BLaER1 (cell line): Measurements from ENCODE around the gene COA1.

Experiments used
- H3K27ac ChIP-seq: shearing (Covaris generic); formaldehyde crosslinking; 2 replicates; pipeline ENCODE4 v1.8.1; 2022
- H3K27me3 ChIP-seq: shearing (Covaris generic); formaldehyde crosslinking; 2 replicates; pipeline ENCODE4 v1.8.1; 2022
- H3K36me3 ChIP-seq: shearing (Covaris generic); formaldehyde crosslinking; 2 replicates; pipeline ENCODE4 v1.8.1; 2022
- H3K4me1 ChIP-seq: shearing (Covaris generic); formaldehyde crosslinking; 2 replicates; pipeline ENCODE4 v1.8.1; 2022
- H3K4me2 ChIP-seq: shearing (Covaris generic); formaldehyde crosslinking; 2 replicates; pipeline ENCODE4 v1.8.1; 2022
- H3K4me3 ChIP-seq: shearing (Covaris generic); formaldehyde crosslinking; 2 replicates; pipeline ENCODE4 v1.8.1; 2022
- H3K9ac ChIP-seq: shearing (Covaris generic); formaldehyde crosslinking; 2 replicates; pipeline ENCODE4 v1.8.1; 2022
- H3K9me3 ChIP-seq: shearing (Covaris generic); formaldehyde crosslinking; 2 replicates; pipeline ENCODE4 v1.8.1; 2022
- H4K20me1 ChIP-seq: shearing (Covaris generic); formaldehyde crosslinking; 2 replicates; pipeline ENCODE4 v1.8.1; 2022
- Cebpa-rat ChIP-seq: shearing (Covaris generic); IDR thresholded peaks from 2 replicates; pipeline ENCODE4 v1.8.1; 2022

COA1 gene

GRCh38 chr7:43647673-43648472, 81.5 kb downstream of the COA1 start:
- no peaks in the 10 kb centered on the region for H3K9me3 ChIP-seq
- H3K4me2 ChIP-seq = peak overlapping the region; percentile 87
- peaks cover 70% of the 10 kb centered on the region for H3K4me1 ChIP-seq
- H3K27me3 ChIP-seq = no peaks in the 10 kb centered on the region
- H3K27ac ChIP-seq = peak overlapping the region; percentile 55
- H4K20me1 ChIP-seq = peaks cover 78% of the 10 kb centered on the region
- peak overlapping the region; percentile 16; the same call in 1 of the 2 replicates for H3K4me3 ChIP-seq
- H3K9ac ChIP-seq = peak overlapping the region; percentile 39; the same call in 1 of the 2 replicates
- peaks cover 50% of the 10 kb centered on the region for H3K36me3 ChIP-seq
- no peak for TF ChIP-seq Cebpa-rat

- Histone ChIP-seq H3K27me3 (no peaks in the 10 kb centered on the region), H3K4me1 (peaks cover 66% of the 10 kb centered on the region), H4K20me1 (peaks cover 79% of the 10 kb centered on the region), H3K9me3 (no peaks in the 10 kb centered on the region), H3K9ac (no peak overlapping the region), H3K4me2 (peak overlapping the region; percentile 87), H3K4me3 (no peak overlapping the region), H3K27ac (peak overlapping the region; percentile 55), H3K36me3 (peaks cover 55% of the 10 kb centered on the region)
- TF ChIP-seq Cebpa-rat = no peak
These were observed 82.0 kb downstream of the COA1 start for GRCh38 chr7:43647339-43647672.

DNA sequence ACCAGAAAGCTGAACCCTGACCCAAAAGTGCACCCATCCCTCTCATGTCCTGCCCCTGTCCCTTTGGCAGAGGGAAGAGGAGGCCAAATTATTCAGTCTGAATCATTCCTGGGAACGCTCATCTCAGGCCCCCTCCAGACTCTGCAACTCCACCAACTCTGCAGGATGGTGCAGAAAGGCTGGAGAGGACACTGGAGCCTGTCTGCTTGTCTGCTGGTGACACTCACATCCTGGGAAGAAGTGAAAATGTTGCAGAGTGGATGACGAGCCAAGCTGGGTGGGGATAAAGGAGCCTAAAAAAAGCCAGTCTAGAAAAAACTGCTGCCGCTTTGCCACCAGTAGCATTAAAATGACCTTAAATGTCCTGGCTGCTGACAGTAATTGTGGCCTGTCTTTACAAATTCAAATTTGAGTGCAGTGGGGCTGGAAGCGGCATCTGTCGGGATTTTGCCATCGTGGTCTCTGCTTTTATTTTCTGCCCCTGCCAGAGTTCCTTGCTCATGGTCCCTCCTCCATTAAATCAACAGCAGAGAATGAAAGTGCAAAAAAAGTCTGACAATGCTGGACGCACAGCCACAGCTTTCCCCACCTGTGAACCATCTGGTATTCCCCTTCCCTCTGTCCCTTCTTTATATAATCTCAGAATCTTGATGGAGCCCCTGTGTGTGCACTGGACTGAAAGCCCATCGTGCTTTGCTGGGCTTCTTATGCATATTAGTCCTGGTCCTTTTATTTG, 82.6 kb downstream of the COA1 start:
- H4K20me1 ChIP-seq = peaks cover 74% of the 10 kb centered on the region
- no peaks in the 10 kb centered on the region for H3K27me3 ChIP-seq
- H3K36me3 ChIP-seq = peaks cover 60% of the 10 kb centered on the region
- H3K4me3 ChIP-seq = no peak overlapping the region
- no peaks in the 10 kb centered on the region for H3K9me3 ChIP-seq
- peaks cover 60% of the 10 kb centered on the region for H3K4me1 ChIP-seq
- H3K27ac ChIP-seq = 0 out of 2 replicates have a peak overlapping the region, but pooled peaks have one; percentile 55
- TF ChIP-seq Cebpa-rat = no peak
- H3K9ac ChIP-seq = no peak overlapping the region; the same call in 1 of the 2 replicates
- peak overlapping the region; percentile 87 for H3K4me2 ChIP-seq

- H3K4me3 ChIP-seq = no peak overlapping the region
- peaks cover 68% of the 10 kb centered on the region for H3K36me3 ChIP-seq
- peaks cover 64% of the 10 kb centered on the region for H4K20me1 ChIP-seq
- no peaks in the 10 kb centered on the region for H3K27me3 ChIP-seq
- peaks cover 50% of the 10 kb centered on the region for H3K4me1 ChIP-seq
- H3K9ac ChIP-seq = no peak overlapping the region
- no peak overlapping the region for H3K27ac ChIP-seq
- TF ChIP-seq Cebpa-rat = no peak
- H3K9me3 ChIP-seq = no peaks in the 10 kb centered on the region
- no peak overlapping the region for H3K4me2 ChIP-seq
These were observed 83.6 kb downstream of the COA1 start for GRCh38 chr7:43645699-43646226.

- no peak overlapping the region for H3K9ac ChIP-seq
- peaks cover 87% of the 10 kb centered on the region for H3K36me3 ChIP-seq
These were observed 85.5 kb downstream of the COA1 start for GRCh38 chr7:43643846-43644245.

GRCh38 chr7:43642897-43643630, 86.3 kb downstream of the COA1 start:
- Histone ChIP-seq H3K27me3 (no peaks in the 10 kb centered on the region), H3K9ac (no peak overlapping the region), H3K4me2 (no peak overlapping the region), H3K36me3 (peaks cover 94% of the 10 kb centered on the region), H3K4me1 (peaks cover 23% of the 10 kb centered on the region), H3K27ac (no peak overlapping the region), H3K9me3 (no peaks in the 10 kb centered on the region), H4K20me1 (peaks cover 42% of the 10 kb centered on the region), H3K4me3 (no peak overlapping the region)
- TF ChIP-seq Cebpa-rat = no peak

More at GRCh38 chr7:43643846-43644245, 85.5 kb downstream of the COA1 start:
- H3K4me3 ChIP-seq = no peak overlapping the region
- no peak overlapping the region for H3K27ac ChIP-seq
- no peaks in the 10 kb centered on the region for H3K9me3 ChIP-seq
- no peak overlapping the region for H3K4me2 ChIP-seq
- no peak for TF ChIP-seq Cebpa-rat
- no peaks in the 10 kb centered on the region for H3K27me3 ChIP-seq
- H4K20me1 ChIP-seq = peaks cover 50% of the 10 kb centered on the region
- peaks cover 31% of the 10 kb centered on the region for H3K4me1 ChIP-seq

DNA sequence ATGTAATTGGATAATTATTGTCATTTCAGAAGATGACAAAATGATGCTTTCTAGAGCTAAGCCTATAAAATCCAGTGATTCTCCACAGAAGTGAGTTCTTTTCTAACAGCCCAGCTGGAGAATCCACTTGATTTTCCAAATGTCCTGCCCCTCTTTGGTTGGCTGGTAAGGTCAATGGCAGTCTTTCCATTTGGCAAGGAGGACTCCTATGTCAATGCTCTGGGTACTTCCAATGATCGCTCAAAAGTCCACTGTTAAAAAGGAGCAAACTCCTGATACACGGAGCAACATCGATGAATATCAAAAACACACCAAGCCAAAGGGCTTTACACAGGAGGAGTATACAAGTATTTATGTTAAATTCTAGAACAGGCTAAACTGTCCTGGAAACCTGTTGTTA, 88.6 kb downstream of the COA1 start:
- no peak overlapping the region for H3K27ac ChIP-seq
- H3K9ac ChIP-seq = no peak overlapping the region
- no peak overlapping the region for H3K4me3 ChIP-seq
- peaks cover 21% of the 10 kb centered on the region; the same call in 1 of the 2 replicates for H4K20me1 ChIP-seq
- peaks cover 96% of the 10 kb centered on the region for H3K36me3 ChIP-seq
- no peaks in the 10 kb centered on the region; the same call in 1 of the 2 replicates for H3K4me1 ChIP-seq
- H3K9me3 ChIP-seq = no peaks in the 10 kb centered on the region
- H3K4me2 ChIP-seq = no peak overlapping the region
- H3K27me3 ChIP-seq = no peaks in the 10 kb centered on the region
- no peak for TF ChIP-seq Cebpa-rat

DNA sequence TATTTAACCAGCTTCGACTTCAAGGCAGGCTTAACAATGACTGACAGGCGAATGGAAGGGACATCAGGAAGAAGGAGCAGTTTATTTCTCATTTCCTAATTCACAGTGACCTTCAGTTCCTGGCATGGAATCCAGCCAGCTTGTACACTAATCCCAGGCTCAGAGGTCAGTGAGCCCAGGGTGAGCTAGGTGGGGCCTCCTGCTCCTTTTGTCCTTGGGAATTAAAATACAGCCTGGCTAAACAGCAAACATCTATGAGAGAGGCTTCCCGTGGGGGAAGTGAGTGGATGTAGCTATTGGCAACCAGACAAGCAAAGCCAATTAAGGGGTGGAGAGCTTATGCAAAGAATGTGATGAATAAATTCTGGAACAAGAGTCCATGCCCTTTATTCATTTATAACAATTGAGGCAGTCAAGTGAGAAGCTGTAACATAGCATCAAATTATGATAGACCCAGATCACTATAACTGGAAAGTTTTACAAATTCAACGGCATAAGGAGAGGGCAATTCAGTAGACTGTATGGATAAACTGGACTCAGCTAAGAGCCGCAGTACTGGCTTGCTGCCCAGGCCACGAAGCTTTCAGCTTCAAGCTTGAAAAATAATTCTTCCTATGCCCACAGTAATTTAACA, 89.3 kb downstream of the COA1 start:
- H3K27ac ChIP-seq = no peak overlapping the region
- no peaks in the 10 kb centered on the region for H3K9me3 ChIP-seq
- H3K27me3 ChIP-seq = no peaks in the 10 kb centered on the region
- H3K4me3 ChIP-seq = no peak overlapping the region
- H3K9ac ChIP-seq = no peak overlapping the region
- H4K20me1 ChIP-seq = peaks cover 21% of the 10 kb centered on the region; the same call in 1 of the 2 replicates
- H3K4me2 ChIP-seq = no peak overlapping the region
- H3K4me1 ChIP-seq = no peaks in the 10 kb centered on the region
- peaks cover 96% of the 10 kb centered on the region for H3K36me3 ChIP-seq
- no peak for TF ChIP-seq Cebpa-rat
